ENCODE results near the gene ASB5. TPM values are rescaled to one million over a fixed set of nuclear protein-coding genes. Genes with fewer than 3 reads are reported as not detected.

The ASB5 gene
- total and polyA plus RNA-seq, 9 of the 15 experiments (the other 6 are each of a cell fraction or from before 2014, with no cell fraction given): not detected

- no peaks in the 10 kb centered on the region for H3K36me3 ChIP-seq (ENCODE audit: control insufficient read depth, insufficient read depth, low read length)
- intact Hi-C loops (cut with micrococcal nuclease) (no loop called here), in situ Hi-C loops (cut with MboI) (no loop called here)
- no peak overlapping the region for H3K4me2 ChIP-seq (ENCODE audit: insufficient read depth, low read length)
- DNase-seq (ENCODE audit: extremely low read depth in 1 of 4, low spot score in 3 of 4) (no peak), ATAC-seq (no peak), FAIRE-seq (no peak)
- H3K4me3 ChIP-seq: no peak overlapping the region
- H4K20me1 ChIP-seq (replicated peaks; ENCODE audit: control insufficient read depth, insufficient read depth, low read length): no peaks in the 10 kb centered on the region
- no peaks in the 10 kb centered on the region for H3K27me3 ChIP-seq (ENCODE audit: control insufficient read depth in 2 of 2, insufficient read depth in 2 of 2, low read length in 2 of 2)
- H3K9me1 ChIP-seq (ENCODE audit: control insufficient read depth, insufficient read depth, low read length): no peaks in the 10 kb centered on the region
- H3K9me3 ChIP-seq (replicated peaks; ENCODE audit: control insufficient read depth, insufficient read depth, low read depth, low read length): no peaks in the 10 kb centered on the region
- 0% methylated on average over 5 of the region's 5 CpGs for WGBS (ENCODE audit: insufficient coverage, low coverage, missing lambda C conversion rate)
- no peak overlapping the region for H2AFZ ChIP-seq (ENCODE audit: low read depth, low read length)
- no peaks in the 10 kb centered on the region; a peak in 1 of 5 replicates for H3K4me1 ChIP-seq (replicated peaks in 1 of 2; ENCODE audit: control insufficient read depth in 2 of 2, insufficient read depth in 2 of 2, low read length in 2 of 2)
- ChIA-PET CTCF (ENCODE audit: low intra/inter-chr PET ratio) (no interaction called here), POLR2A (no interaction called here)
- H3K79me2 ChIP-seq (ENCODE audit: control insufficient read depth, insufficient read depth, low read length): no peaks in the 10 kb centered on the region
- no peak overlapping the region for H3K9ac ChIP-seq (ENCODE audit: insufficient read depth in 1 of 2, low read depth in 2 of 2, low read length in 2 of 2)
- TF ChIP-seq ILF3 (IDR thresholded peaks at IDR 0.05; ENCODE audit: borderline replicate concordance): no peak
- TF ChIP-seq ZNF133 (CRISPR knock-in tag; IDR thresholded peaks at IDR 0.05): no peak
- TF ChIP-seq EHMT2 (IDR thresholded peaks at IDR 0.05): no peak
- no peak for TF ChIP-seq CEBPB (tag; IDR thresholded peaks at IDR 0.05)
- TF ChIP-seq NR3C1 (CRISPR knock-in tag; IDR thresholded peaks at IDR 0.05): no peak
- no peak for TF ChIP-seq ZMIZ1 (IDR thresholded peaks at IDR 0.05; ENCODE audit: low read depth in 2 of 2, low read length in 2 of 2)
- no peak for TF ChIP-seq YBX1 (IDR thresholded peaks at IDR 0.05)
- TF ChIP-seq RBM17 (IDR thresholded peaks at IDR 0.05; ENCODE audit: borderline replicate concordance, low read depth, low read length): no peak
- no peak for TF ChIP-seq MTA3 (IDR thresholded peaks at IDR 0.05; ENCODE audit: borderline replicate concordance)
- TF ChIP-seq ZNF76 (CRISPR knock-in tag; IDR thresholded peaks at IDR 0.05; ENCODE audit: borderline replicate concordance): no peak
- TF ChIP-seq RERE (CRISPR knock-in tag; IDR thresholded peaks at IDR 0.05; ENCODE audit: borderline replicate concordance): no peak
- TF ChIP-seq ARID1B (IDR thresholded peaks at IDR 0.05): no peak
- no peak overlapping the region for H3K27ac ChIP-seq (ENCODE audit: extremely low read depth, low read depth, low read length)
- no TSS peak for BruUV-seq (replicated peaks)
Measured at GRCh38 chr4:176236946-176237345, 32.1 kb downstream of the ASB5 start.
